ENCODE data around the gene LRRC31.

Gene LRRC31

GRCh38 chr3:169790219-169790618 lies 79.5 kb downstream of the LRRC31 start:
- Histone ChIP-seq H3K4me3 (ENCODE audit: insufficient read depth, low read length, poor library complexity, severe bottlenecking) (no peak overlapping the region), H3K9ac (ENCODE audit: low read length) (no peak overlapping the region), H4K20me1 (ENCODE audit: low read depth, low read length) (no peaks in the 10 kb centered on the region), H3K9me2 (replicated peaks; ENCODE audit: insufficient read depth, low read length) (no peaks in the 10 kb centered on the region), H3K36me3 (ENCODE audit: low read length) (peaks cover 43% of the 10 kb centered on the region), H3K79me2 (ENCODE audit: insufficient read depth, low read length) (no peaks in the 10 kb centered on the region), H3K9me3 (ENCODE audit: insufficient read depth, low read length) (no peaks in the 10 kb centered on the region), H3K27me3 (ENCODE audit: low read length) (no peaks in the 10 kb centered on the region), H3K4me2 (ENCODE audit: low read depth, low read length, poor library complexity, severe bottlenecking) (no peak overlapping the region), H3F3A (ENCODE audit: insufficient read depth) (peaks cover 13% of the 10 kb centered on the region; the same call in 1 of the 2 replicates), H2AFZ (ENCODE audit: low read depth, low read length, severe bottlenecking) (no peak overlapping the region), H3K27ac (ENCODE audit: low read depth, low read length) (no peak overlapping the region)
- no peak for TF ChIP-seq EZH2phosphoT487 (conservative IDR thresholded peaks at IDR 0.05; ENCODE audit: low read length)
- TF ChIP-seq CTCF (IDR thresholded peaks at IDR 0.05; ENCODE audit: insufficient read depth, low read length, poor library complexity, severe bottlenecking) = no peak

Data from SU-DHL-6 (cell line).